Measurements from ENCODE around the gene CALN1. TPM values are rescaled to one million over a fixed set of nuclear protein-coding genes. Genes with fewer than 3 reads are reported as not detected.

The CALN1 gene
- total RNA-seq, 2 donors from 2014 or later = 4.3 to 6.9 TPM

GRCh38 chr7:72064916-72065315, 347.2 kb downstream of the CALN1 start:
- no peak overlapping the region for H3K27ac Mint-ChIP-seq
- no peaks in the 10 kb centered on the region for H3K36me3 ChIP-seq (ENCODE audit: control insufficient read depth, insufficient read depth, low read length)
- H3K4me1 ChIP-seq (ENCODE audit: control insufficient read depth, insufficient read depth, low read length) = no peaks in the 10 kb centered on the region
- DNase-seq = no peak
- no peaks in the 10 kb centered on the region for H3K27me3 Mint-ChIP-seq (ENCODE audit: insufficient read depth)
- no peak overlapping the region for H3K4me3 Mint-ChIP-seq
- TF ChIP-seq CTCF (conservative IDR thresholded peaks at IDR 0.05) = no peak
- peaks cover 9% of the 10 kb centered on the region for H3K9me3 ChIP-seq (ENCODE audit: control insufficient read depth, low read length)
- no peak overlapping the region for H3K9ac ChIP-seq (ENCODE audit: extremely low read depth, low read length, poor library complexity, severe bottlenecking)
- no peaks in the 10 kb centered on the region for H3K4me1 Mint-ChIP-seq
- H3K27ac ChIP-seq (ENCODE audit: low read depth, low read length) = no peak overlapping the region
- H3K9me3 Mint-ChIP-seq = peaks cover 6% of the 10 kb centered on the region
- no peaks in the 10 kb centered on the region for H3K27me3 ChIP-seq (ENCODE audit: control insufficient read depth, insufficient read depth, low read length, poor library complexity, severe bottlenecking)
- no peaks in the 10 kb centered on the region for H3K36me3 Mint-ChIP-seq (ENCODE audit: low read depth)
- no peak overlapping the region for H3K4me3 ChIP-seq (ENCODE audit: low read length)

- H3K27ac ChIP-seq (ENCODE audit: low read depth, low read length) = no peak overlapping the region
- TF ChIP-seq CTCF (conservative IDR thresholded peaks at IDR 0.05) = no peak
- no peaks in the 10 kb centered on the region for H3K4me1 ChIP-seq (ENCODE audit: control insufficient read depth, insufficient read depth, low read length)
- H3K4me3 Mint-ChIP-seq = no peak overlapping the region
- peaks cover 9% of the 10 kb centered on the region for H3K9me3 ChIP-seq (ENCODE audit: control insufficient read depth, low read length)
- no peak for DNase-seq
- H3K9ac ChIP-seq (ENCODE audit: extremely low read depth, low read length, poor library complexity, severe bottlenecking) = no peak overlapping the region
- no peaks in the 10 kb centered on the region for H3K27me3 ChIP-seq (ENCODE audit: control insufficient read depth, insufficient read depth, low read length, poor library complexity, severe bottlenecking)
- H3K36me3 Mint-ChIP-seq (ENCODE audit: low read depth) = no peaks in the 10 kb centered on the region
- H3K9me3 Mint-ChIP-seq = peaks cover 6% of the 10 kb centered on the region
- H3K36me3 ChIP-seq (ENCODE audit: control insufficient read depth, insufficient read depth, low read length) = no peaks in the 10 kb centered on the region
- no peaks in the 10 kb centered on the region for H3K4me1 Mint-ChIP-seq
- no peak overlapping the region for H3K4me3 ChIP-seq (ENCODE audit: low read length)
- no peaks in the 10 kb centered on the region for H3K27me3 Mint-ChIP-seq (ENCODE audit: insufficient read depth)
- no peak overlapping the region for H3K27ac Mint-ChIP-seq
Observed at GRCh38 chr7:72063330-72063729, 348.8 kb downstream of the CALN1 start.

- Mint-ChIP-seq H3K9me3 (peaks cover 6% of the 10 kb centered on the region), H3K4me1 (no peaks in the 10 kb centered on the region), H3K27me3 (ENCODE audit: insufficient read depth) (no peaks in the 10 kb centered on the region), H3K36me3 (ENCODE audit: low read depth) (no peaks in the 10 kb centered on the region), H3K4me3 (no peak overlapping the region), H3K27ac (no peak overlapping the region)
- Histone ChIP-seq H3K9ac (ENCODE audit: extremely low read depth, low read length, poor library complexity, severe bottlenecking) (no peak overlapping the region), H3K4me1 (ENCODE audit: control insufficient read depth, insufficient read depth, low read length) (no peaks in the 10 kb centered on the region), H3K27me3 (ENCODE audit: control insufficient read depth, insufficient read depth, low read length, poor library complexity, severe bottlenecking) (no peaks in the 10 kb centered on the region), H3K36me3 (ENCODE audit: control insufficient read depth, insufficient read depth, low read length) (no peaks in the 10 kb centered on the region), H3K9me3 (ENCODE audit: control insufficient read depth, low read length) (peaks cover 9% of the 10 kb centered on the region), H3K27ac (ENCODE audit: low read depth, low read length) (no peak overlapping the region), H3K4me3 (ENCODE audit: low read length) (no peak overlapping the region)
- no peak for TF ChIP-seq CTCF (conservative IDR thresholded peaks at IDR 0.05)
- DNase-seq = no peak
- WGBS, 2 experiments (ENCODE audit: insufficient coverage in 1 of 2, insufficient read length in 1 of 2) = 79 to 86% methylated on average over 1 of the region's 1 CpG
Observed at GRCh38 chr7:72062666-72063065, 349.5 kb downstream of the CALN1 start.

Data from endodermal cell (in vitro differentiated cells).